Loucy (cell line): ENCODE results near the gene POLR3C.

Experiments
- H2AFZ ChIP-seq: fragments of 200-600 bp; sonication (generic); 2 replicates; pipeline ENCODE4 v1.6.0; 2016; ENCODE audit warnings: antibody characterized with exemption, mild to moderate bottlenecking, low read length, moderate library complexity
- H3F3A ChIP-seq: fragments of 200-600 bp; 2 replicates; pipeline ENCODE4 v1.6.0; 2016; ENCODE audit warnings: antibody characterized with exemption, low read depth, mild to moderate bottlenecking
- H3K27me3 ChIP-seq: fragments of 200-600 bp; sonication (generic); 2 replicates; pipeline ENCODE4 v1.6.1; 2014; ENCODE audit warnings: low read length, mild to moderate bottlenecking; ENCODE audit not compliant: insufficient read depth, poor library complexity, severe bottlenecking
- H3K36me3 ChIP-seq: fragments of 200-600 bp; sonication (generic); 2 replicates; pipeline ENCODE4 v1.6.1; 2016; ENCODE audit warnings: low read length; ENCODE audit not compliant: insufficient read depth
- H3K4me1 ChIP-seq: fragments of 200-600 bp; sonication (generic); 2 replicates; pipeline ENCODE4 v1.5.1; 2014; ENCODE audit warnings: low read length, mild to moderate bottlenecking; ENCODE audit not compliant: insufficient read depth, poor library complexity, severe bottlenecking
- H3K4me2 ChIP-seq: fragments of 200-600 bp; sonication (generic); 2 replicates; pipeline ENCODE4 v1.6.0; 2014; ENCODE audit warnings: antibody characterized with exemption, low read length, low read depth, mild to moderate bottlenecking; ENCODE audit not compliant: poor library complexity, severe bottlenecking
- H3K4me3 ChIP-seq: fragments of 200-600 bp; sonication (generic); 2 replicates; pipeline ENCODE4 v1.5.1; 2014; ENCODE audit warnings: low read length, mild to moderate bottlenecking, mixed read lengths; ENCODE audit not compliant: poor library complexity, severe bottlenecking
- H3K79me2 ChIP-seq: fragments of 200-600 bp; sonication (generic); 2 replicates; pipeline ENCODE4 v1.6.1; 2014; ENCODE audit warnings: low read length; ENCODE audit not compliant: insufficient read depth
- H3K9ac ChIP-seq: fragments of 200-600 bp; sonication (generic); 2 replicates; pipeline ENCODE4 v1.6.0; 2014; ENCODE audit warnings: mild to moderate bottlenecking, low read depth, low read length, moderate library complexity; ENCODE audit not compliant: poor library complexity, severe bottlenecking
- H3K9me2 ChIP-seq: fragments of 200-600 bp; sonication (generic); replicated peaks from 2 replicates; pipeline ENCODE4 v1.6.1; 2016; ENCODE audit warnings: low read depth, low read length, mixed read lengths
- H3K9me3 ChIP-seq: fragments of 200-600 bp; sonication (generic); 2 replicates; pipeline ENCODE4 v1.6.1; 2014; ENCODE audit warnings: mild to moderate bottlenecking, antibody characterized with exemption, low read length, low read depth; ENCODE audit not compliant: insufficient read depth
- H4K20me1 ChIP-seq: fragments of 200-600 bp; sonication (generic); 2 replicates; pipeline ENCODE4 v1.6.0; 2014; ENCODE audit warnings: antibody characterized with exemption, low read length, mild to moderate bottlenecking; ENCODE audit not compliant: insufficient read depth, poor library complexity, severe bottlenecking
- CTCF ChIP-seq: fragments of 200-600 bp; sonication (generic); conservative IDR thresholded peaks from 2 replicates; pipeline ENCODE4 v1.5.1; 2014; ENCODE audit warnings: mild to moderate bottlenecking, antibody characterized with exemption, low read length
- EZH2phosphoT487 ChIP-seq: fragments of 200-600 bp; IDR thresholded peaks from 2 replicates; pipeline ENCODE4 v1.6.1; 2018; ENCODE audit warnings: antibody characterized with exemption, mild to moderate bottlenecking, moderate library complexity, borderline replicate concordance

Gene POLR3C

DNA sequence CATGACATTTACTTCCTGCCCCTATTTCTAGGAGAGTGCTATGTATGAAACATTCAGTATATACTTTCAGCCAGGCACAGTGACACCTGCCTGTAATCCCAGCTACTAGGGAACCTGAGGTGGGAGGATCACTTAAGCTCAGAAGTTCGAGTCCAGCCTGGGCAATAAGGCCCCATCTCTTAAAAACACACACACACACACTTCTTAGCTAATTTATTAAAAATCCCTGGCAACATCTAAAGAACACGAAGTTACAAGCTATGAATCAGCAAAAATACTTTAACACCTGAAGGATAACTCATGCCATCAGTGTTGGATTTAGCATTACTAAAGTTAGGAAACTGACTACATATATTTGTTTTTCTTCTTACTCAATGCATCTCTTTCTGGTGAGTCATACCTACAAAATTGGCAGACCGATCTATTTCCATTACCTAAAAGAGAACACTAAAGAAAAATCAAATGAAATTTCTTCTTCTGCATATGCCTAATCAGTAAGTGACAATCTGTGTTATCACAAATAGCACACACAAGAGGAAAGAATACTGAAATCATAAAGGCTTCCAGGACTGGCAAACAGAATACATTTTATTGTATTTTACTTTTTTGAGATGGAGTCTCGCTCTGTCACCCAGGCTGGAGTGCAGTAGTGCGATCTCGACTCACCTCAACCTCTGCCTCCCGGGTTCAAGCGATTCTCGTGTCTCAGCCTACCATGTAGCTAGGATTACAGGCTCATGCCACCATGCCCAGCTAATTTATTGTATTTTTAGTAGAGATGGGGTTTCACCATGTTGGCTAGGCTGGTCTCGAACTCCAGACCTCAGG, 41.5 kb upstream of the POLR3C start:
- H3K9me2 ChIP-seq, result no peaks in the 10 kb centered on the region
- H3K9ac ChIP-seq, result no peak overlapping the region
- H3K27me3 ChIP-seq, result no peaks in the 10 kb centered on the region
- no peak overlapping the region for H3K4me2 ChIP-seq
- no peaks in the 10 kb centered on the region for H3K9me3 ChIP-seq
- TF ChIP-seq EZH2phosphoT487, result no peak
- TF ChIP-seq CTCF, result no peak
- H3K4me3 ChIP-seq, result no peak overlapping the region
- H3F3A ChIP-seq, result 0 out of 2 replicates have a peak, but pooled peaks cover 3% of the 10 kb centered on the region
- peaks cover 8% of the 10 kb centered on the region for H4K20me1 ChIP-seq
- no peak overlapping the region for H2AFZ ChIP-seq
- H3K79me2 ChIP-seq, result peaks cover 10% of the 10 kb centered on the region; the same call in 1 of the 2 replicates
- peaks cover 5% of the 10 kb centered on the region for H3K4me1 ChIP-seq
- peaks cover 51% of the 10 kb centered on the region; the same call in 1 of the 2 replicates for H3K36me3 ChIP-seq

DNA sequence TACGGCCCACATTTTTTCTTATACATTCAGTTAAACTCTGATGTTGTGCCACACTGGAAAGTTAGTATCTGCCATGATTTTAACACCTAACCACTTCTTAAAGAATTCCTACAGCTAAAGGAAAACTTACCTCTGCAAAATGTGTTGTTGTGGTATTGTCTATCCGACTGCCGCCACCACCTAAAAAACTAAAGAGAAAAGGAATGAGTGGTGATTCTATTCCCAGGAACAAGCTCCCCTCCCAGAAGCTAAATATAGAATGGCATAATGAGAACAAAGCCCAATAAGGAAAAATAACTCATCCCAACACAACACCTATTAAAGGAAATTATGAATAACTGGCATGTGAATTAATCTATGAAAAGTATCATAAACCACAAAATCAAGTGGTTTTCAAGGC, 39.6 kb upstream of the POLR3C start:
- Histone ChIP-seq H3K4me1 (peaks cover 5% of the 10 kb centered on the region), H3K36me3 (peaks cover 53% of the 10 kb centered on the region; the same call in 1 of the 2 replicates), H3F3A (0 out of 2 replicates have a peak, but pooled peaks cover 3% of the 10 kb centered on the region), H3K9ac (no peak overlapping the region), H4K20me1 (peaks cover 3% of the 10 kb centered on the region), H3K9me2 (no peaks in the 10 kb centered on the region), H3K27me3 (no peaks in the 10 kb centered on the region), H3K9me3 (no peaks in the 10 kb centered on the region), H3K4me2 (no peak overlapping the region), H3K4me3 (no peak overlapping the region), H3K79me2 (peaks cover 10% of the 10 kb centered on the region; the same call in 1 of the 2 replicates), H2AFZ (no peak overlapping the region)
- TF ChIP-seq EZH2phosphoT487 (no peak), CTCF (no peak)

GRCh38 chr1:145785547-145785946, 38.5 kb upstream of the POLR3C start:
- peaks cover 53% of the 10 kb centered on the region; the same call in 1 of the 2 replicates for H3K36me3 ChIP-seq
- TF ChIP-seq CTCF, result no peak
- no peak for TF ChIP-seq EZH2phosphoT487
- H4K20me1 ChIP-seq, result peaks cover 3% of the 10 kb centered on the region
- no peaks in the 10 kb centered on the region for H3K9me2 ChIP-seq
- H3K4me2 ChIP-seq, result no peak overlapping the region
- H3F3A ChIP-seq, result 0 out of 2 replicates have a peak, but pooled peaks cover 3% of the 10 kb centered on the region
- peaks cover 5% of the 10 kb centered on the region for H3K4me1 ChIP-seq
- H3K9me3 ChIP-seq, result no peaks in the 10 kb centered on the region
- peaks cover 10% of the 10 kb centered on the region; the same call in 1 of the 2 replicates for H3K79me2 ChIP-seq
- no peaks in the 10 kb centered on the region for H3K27me3 ChIP-seq
- H2AFZ ChIP-seq, result no peak overlapping the region
- no peak overlapping the region for H3K4me3 ChIP-seq
- no peak overlapping the region for H3K9ac ChIP-seq
